Measurements from ENCODE around the gene SULT1C3.

SULT1C3 gene

GRCh38 chr2:108228006-108228405 lies 11.8 kb upstream of the SULT1C3 start (continued):
- no peak for TF ChIP-seq OSR1 (CRISPR knock-in tag; IDR thresholded peaks at IDR 0.05)
- TF ChIP-seq ZFP3 (CRISPR knock-in tag; IDR thresholded peaks at IDR 0.05): no peak

GRCh38 chr2:108228537-108228936 lies 11.2 kb upstream of the SULT1C3 start:
- no peak for ATAC-seq
- TF ChIP-seq ZC3H10 (CRISPR knock-in tag; IDR thresholded peaks at IDR 0.05): no peak
- TF ChIP-seq TSHZ2 (CRISPR knock-in tag; IDR thresholded peaks at IDR 0.05): no peak
- TF ChIP-seq ZNF565 (CRISPR knock-in tag; conservative IDR thresholded peaks at IDR 0.05; ENCODE audit: low read depth): no peak
- TF ChIP-seq OSR1 (CRISPR knock-in tag; IDR thresholded peaks at IDR 0.05): no peak

GRCh38 chr2:108229875-108230274 lies 9.9 kb upstream of the SULT1C3 start:
- no peak for ATAC-seq

GRCh38 chr2:108235577-108235976 lies 4.2 kb upstream of the SULT1C3 start:
- TF ChIP-seq OSR1 (CRISPR knock-in tag; IDR thresholded peaks at IDR 0.05) (no peak), TSHZ2 (CRISPR knock-in tag; IDR thresholded peaks at IDR 0.05) (no peak), ZNF565 (CRISPR knock-in tag; conservative IDR thresholded peaks at IDR 0.05; ENCODE audit: low read depth) (no peak), ZFP30 (CRISPR knock-in tag; IDR thresholded peaks at IDR 0.05) (no peak), ZNF70 (CRISPR knock-in tag; IDR thresholded peaks at IDR 0.05) (no peak), PPARA (CRISPR knock-in tag; IDR thresholded peaks at IDR 0.05; ENCODE audit: borderline replicate concordance) (no peak)
- ATAC-seq: no peak

More at GRCh38 chr2:108229875-108230274, 9.9 kb upstream of the SULT1C3 start:
- no peak for TF ChIP-seq TCF4 (CRISPR knock-in tag; IDR thresholded peaks at IDR 0.05; ENCODE audit: borderline replicate concordance)
- TF ChIP-seq ZFP3 (CRISPR knock-in tag; IDR thresholded peaks at IDR 0.05): no peak
- no peak for TF ChIP-seq CSDC2 (CRISPR knock-in tag; IDR thresholded peaks at IDR 0.05)
- TF ChIP-seq ARNTL (CRISPR knock-in tag; IDR thresholded peaks at IDR 0.05; ENCODE audit: borderline replicate concordance, low read depth): no peak
- no peak for TF ChIP-seq ZNF8 (CRISPR knock-in tag; IDR thresholded peaks at IDR 0.05)
- TF ChIP-seq ZFP30 (CRISPR knock-in tag; IDR thresholded peaks at IDR 0.05): no peak
- no peak for TF ChIP-seq TOX (CRISPR knock-in tag; IDR thresholded peaks at IDR 0.05; ENCODE audit: borderline replicate concordance)
- TF ChIP-seq ESRRG (CRISPR knock-in tag; IDR thresholded peaks at IDR 0.05): no peak
- TF ChIP-seq PATZ1 (CRISPR knock-in tag; IDR thresholded peaks at IDR 0.05; ENCODE audit: borderline replicate concordance): no peak
- TF ChIP-seq TSHZ2 (CRISPR knock-in tag; IDR thresholded peaks at IDR 0.05): no peak
- no peak for TF ChIP-seq ZNF565 (CRISPR knock-in tag; conservative IDR thresholded peaks at IDR 0.05; ENCODE audit: low read depth)
- TF ChIP-seq OSR1 (CRISPR knock-in tag; IDR thresholded peaks at IDR 0.05): no peak
- TF ChIP-seq ZC3H10 (CRISPR knock-in tag; IDR thresholded peaks at IDR 0.05): no peak
- no peak for TF ChIP-seq RARB (CRISPR knock-in tag; IDR thresholded peaks at IDR 0.05)
- TF ChIP-seq PPARA (CRISPR knock-in tag; IDR thresholded peaks at IDR 0.05; ENCODE audit: borderline replicate concordance): no peak

Data from SK-N-SH treated with all-trans-retinoic acid at 6 μM for 48 hours (cell line).